Activated CD4-positive, CD25-positive, alpha-beta regulatory T cell treated with anti-CD3 and anti-CD28 coated beads, Interleukin-2, amount 50 U/mL, for 24 hours (primary cell): ENCODE data around the gene ANXA6.

Source experiments
- ATAC-seq, 2 donors: fragments of 150-1000 bp; cut with Tn5 transposase; one replicate each; pipeline ENCODE4 v1.10.0; 2021; ENCODE audit warnings: mild to moderate bottlenecking in 1 of 2, moderate library complexity in 1 of 2

The ANXA6 gene

DNA sequence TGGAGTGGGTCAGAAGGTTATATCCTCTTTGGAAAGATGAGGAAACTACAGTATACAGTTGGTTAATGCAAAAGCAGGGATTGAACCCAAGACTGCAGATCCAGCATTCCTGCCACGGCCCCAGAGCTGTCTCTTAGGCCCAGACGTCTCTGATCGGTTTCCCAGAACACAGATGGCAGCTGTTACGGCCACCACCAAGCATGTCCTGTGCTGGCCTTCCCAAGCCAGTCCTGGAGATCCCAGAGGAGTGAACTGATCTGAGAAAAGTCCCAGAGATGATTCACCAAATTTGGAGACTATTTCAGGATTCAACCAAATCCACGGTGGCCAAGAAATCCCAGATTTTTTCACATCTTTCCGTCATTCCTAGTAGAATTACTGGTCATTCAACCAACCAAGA lies 96.8 kb downstream of the ANXA6 start:
- no peak for ATAC-seq

DNA sequence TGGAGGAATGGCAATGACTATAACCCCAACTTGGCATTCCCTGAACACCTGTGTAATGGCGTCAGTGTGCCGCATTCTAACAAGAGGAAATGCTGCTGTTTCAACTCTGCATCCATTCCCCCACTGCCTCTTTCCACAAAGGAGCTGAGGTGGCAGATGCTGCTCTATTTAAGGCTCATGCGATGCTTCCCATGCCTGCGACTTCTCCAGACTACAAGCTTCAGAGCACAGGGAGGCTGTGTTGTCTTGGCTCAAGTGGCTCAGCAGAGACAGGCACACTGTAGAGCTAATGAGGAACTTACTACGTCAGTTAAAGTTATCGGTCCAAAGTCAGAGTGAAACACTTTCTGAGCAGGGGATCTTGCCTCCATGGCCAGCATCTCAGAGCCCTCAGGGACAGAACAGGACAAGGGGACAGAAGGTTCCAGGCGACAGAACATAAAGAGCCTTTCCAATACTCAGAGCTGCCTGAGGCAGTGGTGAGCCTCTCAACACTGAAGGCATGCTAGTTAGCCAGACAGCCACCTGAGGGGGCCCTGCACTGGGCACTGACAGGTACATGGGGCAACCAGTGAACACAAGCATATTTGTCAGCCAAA lies 98.6 kb downstream of the ANXA6 start:
- no peak for ATAC-seq

DNA sequence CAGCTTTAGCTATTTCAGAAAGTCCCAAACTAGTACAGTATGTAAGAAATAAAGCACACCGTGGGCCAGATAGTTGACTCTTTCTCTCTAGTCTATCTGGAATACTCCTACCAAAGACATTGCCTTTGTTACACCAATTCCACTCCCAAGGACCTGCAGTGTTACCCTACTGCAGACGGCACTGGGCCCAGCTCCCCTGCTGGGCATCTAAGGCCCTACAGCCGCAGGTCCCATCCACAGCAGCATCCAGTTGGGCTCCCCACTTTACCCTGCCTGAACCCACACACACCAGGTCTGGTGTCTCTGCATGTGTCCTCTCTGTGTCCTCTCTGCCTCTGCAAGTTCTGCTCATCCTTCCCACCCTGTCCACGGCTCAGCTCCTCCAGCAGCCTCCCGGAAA lies 99.3 kb downstream of the ANXA6 start:
- no peak for ATAC-seq

DNA sequence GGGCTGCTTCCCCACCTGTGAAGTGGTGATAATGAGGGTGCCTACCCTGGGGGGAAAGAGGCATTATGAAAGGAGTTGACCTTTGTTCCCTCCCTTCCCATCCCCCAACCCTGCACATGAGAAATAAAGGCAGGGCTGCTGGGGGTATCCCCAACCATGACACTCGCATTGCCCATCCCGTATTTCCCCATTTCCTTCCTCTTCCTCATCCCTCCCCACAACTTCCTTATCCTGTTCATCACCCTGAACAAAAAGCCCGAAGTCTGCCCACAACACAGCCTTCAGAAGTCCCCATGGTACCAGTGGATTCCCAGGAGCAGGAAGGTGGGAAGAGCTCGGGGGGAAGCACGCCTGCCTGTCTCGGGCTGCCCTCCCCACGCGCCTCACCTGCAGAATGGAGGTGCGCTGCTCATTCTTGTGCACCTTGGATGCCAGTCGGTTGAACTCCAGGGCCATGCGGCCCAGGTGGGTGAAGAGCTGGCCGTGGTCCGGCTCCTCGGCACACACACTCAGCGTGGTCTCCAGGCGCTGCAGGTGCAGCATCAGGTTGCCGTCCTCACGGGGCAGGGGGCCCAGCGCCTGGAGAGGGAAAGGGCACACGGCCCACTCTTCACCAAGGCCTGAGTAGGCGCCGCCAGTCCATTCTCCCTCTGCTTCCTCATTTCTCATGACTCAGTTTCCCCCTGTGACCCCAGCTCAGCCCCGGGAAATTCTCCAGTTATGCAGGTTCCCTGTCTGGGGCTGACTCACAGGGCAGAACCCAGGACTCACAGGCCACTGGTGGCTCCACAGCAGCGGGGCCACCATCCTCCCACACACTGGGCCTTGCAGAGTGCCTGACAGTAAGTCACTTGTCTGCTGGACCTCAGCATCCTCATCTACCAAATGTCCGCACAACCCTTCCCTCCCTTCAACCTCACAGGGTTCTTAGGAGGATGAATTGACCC lies 100.9 kb downstream of the ANXA6 start:
- ATAC-seq: no peak

DNA sequence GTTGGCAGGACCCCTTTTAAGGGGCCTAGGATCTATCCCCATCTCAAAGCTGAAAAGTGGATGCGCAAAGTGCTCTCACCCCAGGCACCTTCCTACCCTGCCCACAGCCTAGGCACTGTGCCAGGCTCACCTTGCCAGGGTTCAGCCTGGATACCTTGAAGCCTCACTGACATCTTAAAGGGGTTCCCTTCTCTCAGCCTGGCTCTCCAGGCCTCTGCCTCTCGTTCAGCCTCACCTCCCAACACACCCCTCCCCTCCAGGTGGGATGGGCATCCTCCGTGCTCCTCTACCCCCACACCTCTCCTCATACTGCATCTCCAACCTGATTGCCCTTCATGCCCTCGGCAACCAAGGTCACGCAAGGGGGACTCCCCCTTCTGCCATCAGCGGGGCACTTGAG lies 102.2 kb downstream of the ANXA6 start:
- ATAC-seq: no peak

DNA sequence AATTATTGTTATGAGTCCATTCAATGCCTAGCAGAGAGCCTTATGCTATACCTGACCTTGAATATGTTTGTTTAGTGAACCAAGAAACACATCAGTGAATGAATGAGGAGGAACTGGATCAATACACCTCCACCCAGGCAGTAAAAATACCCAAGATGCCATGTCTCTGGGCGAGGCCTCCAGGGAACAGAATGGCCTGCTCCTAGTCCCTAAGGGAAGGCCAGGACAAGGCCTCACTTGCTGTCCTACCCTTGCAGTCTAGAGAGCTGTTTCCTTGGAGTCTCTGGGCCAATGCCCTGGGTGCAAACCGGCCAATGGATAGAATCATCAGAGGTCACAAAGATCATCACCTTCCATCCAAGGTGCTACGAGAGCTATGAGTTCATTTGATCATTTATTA lies 102.9 kb downstream of the ANXA6 start:
- no peak for ATAC-seq

DNA sequence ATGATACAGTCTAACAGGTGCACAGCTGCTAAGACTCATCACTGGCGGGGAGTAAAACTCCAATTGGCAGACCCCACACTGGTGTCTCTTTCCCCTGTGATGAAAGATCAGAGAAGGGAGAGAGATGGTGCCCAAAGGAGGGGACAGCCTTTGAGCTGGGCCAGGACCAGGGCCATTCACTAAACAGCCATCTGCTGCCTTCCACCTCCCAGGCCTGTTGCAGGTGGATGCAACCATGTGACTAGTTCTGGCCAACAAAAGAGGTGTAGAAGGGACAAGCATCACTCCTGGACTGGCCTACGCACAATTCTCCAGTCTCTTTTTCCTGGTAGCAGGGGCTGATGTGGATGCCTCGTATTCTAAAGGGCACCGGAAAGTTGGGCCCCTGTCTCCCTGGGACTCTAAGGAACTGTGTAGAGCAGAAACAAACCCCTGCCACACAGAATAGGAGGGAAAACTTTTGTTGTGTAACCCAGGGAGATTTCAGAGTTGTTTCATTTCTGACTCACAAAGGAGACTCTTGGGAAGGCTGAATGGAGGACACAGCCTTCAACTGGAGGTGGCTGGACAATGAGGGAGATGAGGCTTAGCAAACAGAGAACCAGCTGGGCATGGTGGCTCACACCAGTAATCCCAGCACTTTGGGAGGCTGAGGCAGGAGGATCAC lies 103.7 kb downstream of the ANXA6 start:
- ATAC-seq: no peak

DNA sequence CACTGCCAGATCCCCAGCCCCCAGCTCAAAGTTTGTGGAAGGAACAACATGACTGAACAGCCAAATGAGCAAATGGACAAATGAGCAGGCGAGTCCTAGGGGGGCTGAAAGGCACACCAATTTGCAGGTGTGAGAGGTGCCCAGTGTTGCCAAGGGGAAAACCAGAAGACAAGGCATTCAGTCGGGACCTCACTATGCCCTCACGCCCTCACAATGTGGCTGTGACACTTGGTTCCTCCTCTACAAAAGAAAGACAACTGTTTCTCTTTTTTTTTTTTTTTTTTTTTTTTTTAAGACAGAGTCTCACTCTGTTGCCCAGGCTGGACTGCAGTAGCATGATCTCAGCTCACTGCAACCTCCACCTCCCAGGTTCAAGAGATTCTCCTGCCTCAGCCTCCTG lies 104.7 kb downstream of the ANXA6 start:
- no peak for ATAC-seq

DNA sequence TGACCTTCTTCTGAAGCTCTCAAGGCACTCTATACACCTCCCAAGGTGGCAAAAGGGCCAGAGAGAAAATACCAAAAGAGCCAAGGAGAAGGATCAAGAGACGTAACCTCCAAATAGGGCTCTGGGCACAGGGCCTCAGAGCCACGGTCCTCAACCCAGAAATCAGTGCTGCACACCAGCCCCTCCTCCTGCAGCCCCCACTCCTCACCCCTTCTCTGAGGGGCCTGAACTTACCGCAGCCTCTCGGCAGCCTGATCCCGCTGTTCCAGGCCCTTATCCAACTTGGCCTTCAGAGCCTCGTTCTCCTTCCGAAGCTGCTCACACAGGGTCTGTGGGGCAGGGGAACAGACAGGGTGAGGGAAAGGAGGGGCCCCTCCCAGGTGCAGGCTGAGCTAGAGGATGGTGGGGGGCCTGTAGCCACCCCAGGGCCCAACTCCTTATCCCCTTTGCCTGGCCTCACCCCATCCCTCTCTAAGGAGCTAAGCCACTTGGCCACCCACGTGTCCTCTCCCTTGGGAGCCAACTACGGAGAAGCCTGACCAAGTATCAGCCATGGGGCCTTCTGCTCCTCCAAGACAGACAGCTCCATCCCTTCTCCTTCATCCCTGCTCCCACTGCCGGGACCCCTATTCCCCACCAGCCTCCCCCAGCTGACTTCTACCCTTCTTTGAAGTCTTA lies 105.5 kb downstream of the ANXA6 start:
- no peak for ATAC-seq

DNA sequence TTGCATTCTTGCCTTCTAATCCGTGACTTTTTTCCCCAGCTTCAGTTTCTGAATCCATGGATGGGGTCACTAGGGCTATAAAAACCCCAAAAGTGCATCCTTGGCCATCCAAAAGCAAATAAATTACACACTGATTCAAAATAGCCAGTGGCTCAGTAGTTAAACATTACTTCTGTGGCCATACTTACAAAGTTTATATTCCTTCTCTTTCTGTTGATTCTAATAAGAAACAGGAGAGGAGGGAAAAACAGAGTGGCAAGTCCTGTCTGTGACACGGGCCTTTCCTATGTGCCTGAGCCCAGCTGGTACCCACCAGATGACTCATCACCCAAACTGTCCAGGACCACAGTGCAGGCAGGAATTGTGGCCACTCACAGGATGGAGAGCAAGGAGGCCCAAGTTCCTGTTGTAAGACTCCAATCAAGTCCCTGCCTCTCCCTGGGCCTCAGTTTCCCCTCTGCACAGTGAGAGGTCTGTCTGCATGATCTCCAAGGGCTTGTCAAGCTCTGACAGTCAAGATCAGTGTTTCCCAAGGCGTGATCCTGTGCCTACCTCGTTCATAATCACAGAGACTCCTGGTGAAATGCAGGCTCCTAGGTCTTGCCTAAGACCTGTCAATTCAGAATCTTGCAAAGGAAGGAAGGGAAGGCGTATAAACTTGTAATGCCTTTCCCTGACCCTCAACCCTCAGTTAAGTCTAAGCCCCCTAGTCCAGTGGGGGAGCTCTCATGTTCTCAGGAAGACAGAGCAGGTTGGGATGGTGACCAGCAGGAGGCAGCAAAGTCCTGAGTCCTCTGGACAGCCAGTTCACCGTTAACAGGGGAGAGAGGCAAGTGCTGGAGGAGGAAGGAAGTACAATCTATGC lies 106.3 kb downstream of the ANXA6 start:
- ATAC-seq: peak; percentile 74 to 79
